Testis (tissue), 3 donors: ENCODE data around the gene EDN3. TPM values are rescaled to one million over a fixed set of nuclear protein-coding genes. Genes with fewer than 3 reads are reported as not detected.
"Not testable (repeated sequence)": the region's sequence is repeated elsewhere in the genome, so short reads cannot be mapped to it uniquely, and the experiment has no call there.

Source experiments
- DNase-seq: peaks from one replicate; pipeline ENCODE4 v3.0.0-alpha.2; 2019
- H3K27ac ChIP-seq, 2 donors: fragments of 200-600 bp; sonication (generic); one replicate each; pipeline ENCODE4 v1.5.1; 2019
- H3K27me3 ChIP-seq: fragments of 200-600 bp; sonication (generic); one replicate; pipeline ENCODE4 v1.5.1; 2019
- H3K36me3 ChIP-seq: fragments of 200-600 bp; sonication (generic); one replicate; pipeline ENCODE4 v1.5.1; 2017; ENCODE audit warnings: low read depth; ENCODE audit errors: missing control alignments
- H3K4me1 ChIP-seq: fragments of 200-600 bp; sonication (generic); one replicate; pipeline ENCODE4 v1.5.1; 2019
- H3K4me3 ChIP-seq, 2 donors: fragments of 200-600 bp; sonication (generic); one replicate each; pipeline ENCODE4 v1.5.1; 2017 to 2019
- H3K9me3 ChIP-seq: fragments of 200-600 bp; sonication (generic); one replicate; pipeline ENCODE4 v1.5.1; 2017
- POLR2A ChIP-seq: fragments of 450-650 bp; IDR thresholded peaks from one replicate; pipeline ENCODE4 v1.6.1; 2017; ENCODE audit warnings: antibody characterized with exemption, mild to moderate bottlenecking, moderate library complexity
- WGBS, 2 donors: methylation state at CpG; one replicate each; pipeline ENCODE4 v1.1.5; 2018; 5-methylcytosine and 5-hydroxymethylcytosine counted together
- intact Hi-C: fragments of 100-400 bp; cut with DNase I; formaldehyde crosslinking; loops from one replicate; pipeline ENCODE4 v1.15.1; 2023; ENCODE audit warnings: low total_unique reads
- polyA plus RNA-seq: library from polyadenylated mRNA; stranded (reverse); fragments of 350-450 nt; fragmentation: Illumina TruSeq; extraction: RNeasy Lipid Tissue Mini Kit (QIAGEN cat#74804); gene quantifications from one replicate; pipeline ENCODE4 v1.2.3, GENCODE V29; 2014; ENCODE audit warnings: low read depth, low replicate concordance; ENCODE audit not compliant: insufficient read depth
- total RNA-seq, 2 donors: library from RNA; depleted of rRNA; stranded (reverse); fragments of >200 nt; gene quantifications; one replicate each; pipeline ENCODE4 v1.2.3, GENCODE V29; 2016
- TF ChIP-seq, protein P1 (sequence below), 3 experiments: fragments of 450-650 bp in 2 of 3; fragments of 200-600 bp in 1 of 3; sonication (generic) in 1 of 3; IDR thresholded peaks; one replicate each; pipeline ENCODE4 v1.5.1; 2016 to 2019; ENCODE audit warnings: antibody characterized with exemption in 3 of 3, mild to moderate bottlenecking in 2 of 3, moderate library complexity in 1 of 3

EDN3 gene
- total and polyA plus RNA-seq, 3 donors from 2014 or later, result 2.9 to 5.2 (median 3.4) TPM

- Histone ChIP-seq H3K9me3 (no peaks in the 10 kb centered on the region), H3K4me1 (no peaks in the 10 kb centered on the region), H3K27me3 (no peaks in the 10 kb centered on the region), H3K27ac (no peak overlapping the region), H3K4me3 (no peak overlapping the region), H3K36me3 (no peaks in the 10 kb centered on the region)
- TF ChIP-seq, protein P1, sequence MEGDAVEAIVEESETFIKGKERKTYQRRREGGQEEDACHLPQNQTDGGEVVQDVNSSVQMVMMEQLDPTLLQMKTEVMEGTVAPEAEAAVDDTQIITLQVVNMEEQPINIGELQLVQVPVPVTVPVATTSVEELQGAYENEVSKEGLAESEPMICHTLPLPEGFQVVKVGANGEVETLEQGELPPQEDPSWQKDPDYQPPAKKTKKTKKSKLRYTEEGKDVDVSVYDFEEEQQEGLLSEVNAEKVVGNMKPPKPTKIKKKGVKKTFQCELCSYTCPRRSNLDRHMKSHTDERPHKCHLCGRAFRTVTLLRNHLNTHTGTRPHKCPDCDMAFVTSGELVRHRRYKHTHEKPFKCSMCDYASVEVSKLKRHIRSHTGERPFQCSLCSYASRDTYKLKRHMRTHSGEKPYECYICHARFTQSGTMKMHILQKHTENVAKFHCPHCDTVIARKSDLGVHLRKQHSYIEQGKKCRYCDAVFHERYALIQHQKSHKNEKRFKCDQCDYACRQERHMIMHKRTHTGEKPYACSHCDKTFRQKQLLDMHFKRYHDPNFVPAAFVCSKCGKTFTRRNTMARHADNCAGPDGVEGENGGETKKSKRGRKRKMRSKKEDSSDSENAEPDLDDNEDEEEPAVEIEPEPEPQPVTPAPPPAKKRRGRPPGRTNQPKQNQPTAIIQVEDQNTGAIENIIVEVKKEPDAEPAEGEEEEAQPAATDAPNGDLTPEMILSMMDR (IDR thresholded peaks at IDR 0.05), result no peak
- TF ChIP-seq POLR2A, result no peak
- no peak for DNase-seq
- 85 to 89% methylated on average over 12 of the region's 12 CpGs for WGBS, 2 donors
- intact Hi-C loops, result no loop called here
These were observed 39.9 kb downstream of the EDN3 start for GRCh38 chr20:59340201-59340885.

GRCh38 chr20:59341285-59342022 is 41.0 kb downstream of the EDN3 start:
- H3K4me3 ChIP-seq, DNase-seq, H3K27me3 ChIP-seq, H3K27ac ChIP-seq, H3K9me3 ChIP-seq, intact Hi-C loops, H3K36me3 ChIP-seq, H3K4me1 ChIP-seq: not testable (repeated sequence)
- WGBS, 2 donors, result 53 to 74% methylated on average over 4 of the region's 4 CpGs

- H3K9me3 ChIP-seq, result no peaks in the 10 kb centered on the region
- H3K27me3 ChIP-seq, result no peaks in the 10 kb centered on the region
- TF ChIP-seq POLR2A, result no peak
- TF ChIP-seq, protein P1 (IDR thresholded peaks at IDR 0.05), result no peak
- H3K4me3 ChIP-seq, result no peak overlapping the region
- no peaks in the 10 kb centered on the region for H3K4me1 ChIP-seq
- WGBS, 2 donors, result 58 to 70% methylated on average over 19 to 28 of the region's 28 CpGs
- DNase-seq, result no peak
- no peaks in the 10 kb centered on the region for H3K36me3 ChIP-seq
- intact Hi-C loops, result no loop called here
- H3K27ac ChIP-seq, result no peak overlapping the region
These were observed 41.9 kb downstream of the EDN3 start for GRCh38 chr20:59342023-59342957.

DNA sequence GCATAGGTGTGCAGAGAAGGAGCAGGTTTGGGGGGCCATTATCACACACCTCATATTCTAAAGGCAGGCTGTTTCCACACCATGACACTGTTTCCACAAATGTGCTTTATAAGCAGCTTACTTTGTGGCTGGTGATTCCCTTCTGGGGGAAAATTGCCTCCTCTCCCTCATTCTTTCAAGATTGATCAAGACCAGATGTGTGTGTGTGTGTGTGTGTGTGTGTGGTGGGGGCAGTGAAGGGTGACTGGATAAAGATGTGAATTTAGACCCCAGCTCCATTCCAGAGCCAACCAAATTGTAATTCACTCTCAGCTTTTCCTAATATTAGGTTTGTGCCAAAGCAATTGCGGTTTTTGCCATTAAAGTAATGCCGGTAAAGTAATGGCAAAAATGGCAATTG is 45.6 kb downstream of the EDN3 start:
- no peaks in the 10 kb centered on the region for H3K27me3 ChIP-seq
- H3K4me3 ChIP-seq, result no peak overlapping the region
- 89 to 98% methylated on average over 2 of the region's 2 CpGs for WGBS, 2 donors
- no peaks in the 10 kb centered on the region for H3K36me3 ChIP-seq
- no peak for DNase-seq
- no peak overlapping the region for H3K27ac ChIP-seq
- no peak for TF ChIP-seq POLR2A
- TF ChIP-seq, protein P1 (IDR thresholded peaks at IDR 0.05), result no peak
- H3K4me1 ChIP-seq, result no peaks in the 10 kb centered on the region
- H3K9me3 ChIP-seq, result no peaks in the 10 kb centered on the region
- intact Hi-C loops, result no loop called here

- DNase-seq, result no peak
- Histone ChIP-seq H3K4me1 (no peaks in the 10 kb centered on the region), H3K27me3 (no peaks in the 10 kb centered on the region), H3K27ac (no peak overlapping the region), H3K9me3 (no peaks in the 10 kb centered on the region), H3K36me3 (no peaks in the 10 kb centered on the region), H3K4me3 (no peak overlapping the region)
- TF ChIP-seq, protein P1 (IDR thresholded peaks at IDR 0.05), result no peak
- TF ChIP-seq POLR2A, result no peak
- WGBS, 2 donors, result 95 to 98% methylated on average over 1 of the region's 1 CpG
- intact Hi-C loops, result no loop called here
These were observed 48.9 kb downstream of the EDN3 start for GRCh38 chr20:59349277-59349676.
